ENCODE data around the gene EXOC3L4.

GRCh38 chr14:103134919-103135318, 40.4 kb downstream of the EXOC3L4 start:
- TF ChIP-seq CTCF (IDR thresholded peaks at IDR 0.05; ENCODE audit: insufficient read depth, low read length) (no peak), REST (IDR thresholded peaks at IDR 0.05; ENCODE audit: insufficient replicate concordance, low read depth) (no peak), POLR2AphosphoS5 (IDR thresholded peaks at IDR 0.05; ENCODE audit: low read depth) (no peak), GABPA (IDR thresholded peaks at IDR 0.05; ENCODE audit: low read depth) (no peak), SPI1 (IDR thresholded peaks at IDR 0.05; ENCODE audit: borderline replicate concordance, low read depth) (no peak)

All from HL-60 (cell line).